NCI-H82 treated with DMSO at 0.1 percent for 48 hours (cell line): ENCODE measurements around the gene GAB3.
"Not testable (repeated sequence)": the region's sequence is repeated elsewhere in the genome, so short reads cannot be mapped to it uniquely, and the experiment has no call there.

ENCODE experiments used
- DNase-seq: peaks from one replicate; lab custom pipeline; 2025; ENCODE audit not compliant: unreplicated experiment; lab: John Stamatoyannopoulos, UW

The GAB3 gene

GRCh38 chrX:154724993-154725756 is 25.7 kb downstream of the GAB3 start:
- DNase-seq: no peak

- DNase-seq: no peak
Observed at GRCh38 chrX:154721155-154721554, 29.7 kb downstream of the GAB3 start.

GRCh38 chrX:154720067-154720466 is 30.8 kb downstream of the GAB3 start:
- DNase-seq: no peak

- no peak for DNase-seq
Observed at GRCh38 chrX:154719132-154719675, 31.7 kb downstream of the GAB3 start.

GRCh38 chrX:154718616-154719015 is 32.3 kb downstream of the GAB3 start:
- no peak for DNase-seq

- DNase-seq: no peak
Observed at GRCh38 chrX:154717824-154718223, 33.1 kb downstream of the GAB3 start.

- DNase-seq: no peak
Observed at GRCh38 chrX:154715825-154716224, 35.1 kb downstream of the GAB3 start.

GRCh38 chrX:154714925-154715324 is 36.0 kb downstream of the GAB3 start:
- no peak for DNase-seq

GRCh38 chrX:154712781-154713740 is 37.8 kb downstream of the GAB3 start:
- no peak for DNase-seq

GRCh38 chrX:154711264-154711663 is 39.6 kb downstream of the GAB3 start:
- no peak for DNase-seq

GRCh38 chrX:154710309-154710708 is 40.6 kb downstream of the GAB3 start:
- no peak for DNase-seq

- no peak for DNase-seq
Observed at GRCh38 chrX:154698630-154699248, 52.1 kb downstream of the GAB3 start.

- DNase-seq: no peak
Observed at GRCh38 chrX:154696676-154697045, 54.2 kb downstream of the GAB3 start.

- no peak for DNase-seq
Observed at GRCh38 chrX:154695911-154696675, 54.8 kb downstream of the GAB3 start.

GRCh38 chrX:154693394-154693793 is 57.5 kb downstream of the GAB3 start:
- DNase-seq: no peak

GRCh38 chrX:154690438-154690837 is 60.4 kb downstream of the GAB3 start:
- not testable (repeated sequence) for DNase-seq

- not testable (repeated sequence) for DNase-seq
Observed at GRCh38 chrX:154672084-154672483, 78.8 kb downstream of the GAB3 start.

GRCh38 chrX:154670848-154671247 is 80.0 kb downstream of the GAB3 start:
- not testable (repeated sequence) for DNase-seq

GRCh38 chrX:154661899-154662298 is 89.0 kb downstream of the GAB3 start:
- DNase-seq: no peak

- DNase-seq: no peak
Observed at GRCh38 chrX:154661170-154661569, 89.7 kb downstream of the GAB3 start.

- DNase-seq: no peak
Observed at GRCh38 chrX:154660541-154660940, 90.3 kb downstream of the GAB3 start.
